ENCODE data around the gene PIK3CD.
"Not testable (repeated sequence)": the region's sequence is repeated elsewhere in the genome, so short reads cannot be mapped to it uniquely, and the experiment has no call there.

GRCh38 chr1:9748391-9748790, 96.9 kb downstream of the PIK3CD start:
- TF ChIP-seq POLR2A, CTCF (IDR thresholded peaks at IDR 0.05): not testable (repeated sequence)
